ENCODE results near the gene CSHL1.
"Not testable (repeated sequence)": the region's sequence is repeated elsewhere in the genome, so short reads cannot be mapped to it uniquely, and the experiment has no call there.

The CSHL1 gene

DNA sequence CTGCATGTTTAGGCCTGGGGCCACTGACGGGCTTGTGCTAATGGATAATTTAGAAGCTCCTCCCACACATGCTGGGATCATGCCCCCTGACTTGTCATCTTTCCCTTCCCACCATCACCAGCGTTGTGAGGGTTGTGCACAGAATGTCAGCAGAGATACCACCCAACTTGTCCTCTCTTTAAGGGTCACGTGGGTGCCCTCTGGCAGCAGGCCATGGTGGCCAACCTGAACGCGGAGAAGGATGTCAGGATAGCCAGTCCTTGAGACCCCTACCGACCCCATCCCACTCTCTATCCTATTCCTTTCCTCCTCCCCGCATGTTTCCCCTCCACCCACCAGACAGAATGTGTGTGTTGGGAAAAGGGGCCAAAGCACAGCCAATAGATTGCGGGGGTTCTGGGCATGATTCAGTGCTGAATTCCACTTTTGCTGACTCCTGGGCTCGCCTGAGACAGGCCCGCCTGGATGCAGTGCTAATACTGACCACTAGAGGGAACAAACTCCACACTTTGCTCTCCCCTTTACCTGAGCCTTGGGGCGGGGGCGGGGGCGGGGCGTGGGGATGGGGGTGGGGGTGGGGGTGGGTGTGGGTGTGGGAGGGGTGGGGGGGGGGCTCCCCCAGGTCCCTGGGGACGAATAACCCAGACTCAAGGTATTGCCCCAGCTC lies 29.0 kb downstream of the CSHL1 start, which contains the start of gene GH2:
Gene GH2 (minus strand): TSS at position 10 of the 667 bp plus-strand sequence. CDS start 143 bp downstream, outside the sequence.
- DNase-seq = peak; percentile 71

DNA sequence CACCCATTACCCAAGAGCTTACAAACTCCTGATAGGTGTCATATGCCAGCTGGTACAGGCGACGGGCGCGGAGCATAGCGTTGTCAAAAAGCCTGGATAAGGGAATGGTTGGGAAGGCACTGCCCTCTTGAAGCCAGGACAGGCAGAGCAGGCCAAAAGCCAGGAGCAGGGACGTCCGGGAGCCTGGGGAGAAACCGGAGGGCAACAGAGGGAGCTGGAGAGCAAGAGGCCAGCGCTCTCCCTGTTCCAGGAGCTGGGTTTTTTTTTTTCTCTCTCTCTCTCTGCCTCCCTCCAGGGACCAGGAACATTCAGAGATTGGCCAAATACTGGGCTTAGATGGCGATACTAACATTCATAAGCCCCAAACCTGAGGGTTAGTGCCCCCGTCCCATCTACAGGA lies 29.7 kb downstream of the CSHL1 start:
- DNase-seq = not testable (repeated sequence)

DNA sequence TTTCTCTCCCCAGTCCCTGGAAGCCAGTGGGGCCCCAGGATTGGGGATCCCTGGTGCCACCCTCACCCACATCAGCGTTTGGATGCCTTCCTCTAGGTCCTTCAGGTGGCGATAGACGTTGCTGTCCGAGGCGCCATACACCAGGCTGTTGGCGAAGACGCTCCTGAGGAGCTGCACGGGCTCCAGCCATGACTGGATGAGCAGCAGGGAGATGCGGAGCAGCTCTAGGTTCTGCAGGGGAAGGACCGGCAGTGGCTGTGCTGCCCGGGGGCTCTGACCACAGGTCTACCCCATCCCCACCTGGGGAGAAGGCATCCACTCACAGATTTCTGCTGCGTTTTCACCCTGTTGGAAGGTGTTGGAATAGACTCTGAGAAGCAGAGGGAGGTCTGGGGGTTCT lies 30.4 kb downstream of the CSHL1 start:
- no peak for DNase-seq

DNA sequence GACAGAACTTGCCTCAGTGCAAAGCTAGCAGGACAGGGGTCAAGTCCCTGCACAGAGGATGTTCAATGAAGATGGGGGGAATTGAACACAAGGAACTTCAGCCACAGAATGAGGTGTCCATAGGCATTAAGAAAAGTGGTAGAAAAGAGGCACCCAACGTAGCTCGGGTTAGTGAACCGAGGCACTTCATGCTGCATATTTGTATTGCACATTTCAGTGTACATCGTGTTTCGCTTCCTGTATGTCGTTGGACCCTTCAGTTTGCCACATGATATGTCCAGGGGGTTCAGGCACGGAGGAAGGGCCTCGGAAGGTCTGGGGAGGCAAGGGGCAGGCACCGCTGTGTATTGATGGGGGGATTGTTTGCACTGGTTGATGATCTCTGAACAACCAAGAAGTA lies 32.6 kb downstream of the CSHL1 start:
- not testable (repeated sequence) for DNase-seq

DNA sequence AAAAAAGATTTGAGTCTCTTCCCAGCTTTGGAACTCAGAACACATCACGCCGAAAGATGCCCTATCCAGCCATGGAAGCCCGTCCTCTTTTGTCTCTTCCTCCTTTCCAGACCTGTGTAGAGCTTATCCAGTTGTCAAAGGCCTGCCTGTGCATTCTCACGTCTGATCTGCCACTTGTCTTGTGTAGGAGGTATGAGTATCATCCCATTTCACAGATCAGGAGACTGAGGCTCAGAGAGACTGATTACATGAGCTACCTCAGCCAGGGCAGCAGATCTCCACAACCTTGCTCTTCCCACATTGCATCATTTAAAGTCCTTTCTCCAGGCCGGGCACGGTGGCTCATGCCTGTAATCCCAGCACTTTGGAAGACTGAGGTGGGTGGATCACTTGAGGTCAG lies 36.4 kb downstream of the CSHL1 start:
- DNase-seq = not testable (repeated sequence)

DNA sequence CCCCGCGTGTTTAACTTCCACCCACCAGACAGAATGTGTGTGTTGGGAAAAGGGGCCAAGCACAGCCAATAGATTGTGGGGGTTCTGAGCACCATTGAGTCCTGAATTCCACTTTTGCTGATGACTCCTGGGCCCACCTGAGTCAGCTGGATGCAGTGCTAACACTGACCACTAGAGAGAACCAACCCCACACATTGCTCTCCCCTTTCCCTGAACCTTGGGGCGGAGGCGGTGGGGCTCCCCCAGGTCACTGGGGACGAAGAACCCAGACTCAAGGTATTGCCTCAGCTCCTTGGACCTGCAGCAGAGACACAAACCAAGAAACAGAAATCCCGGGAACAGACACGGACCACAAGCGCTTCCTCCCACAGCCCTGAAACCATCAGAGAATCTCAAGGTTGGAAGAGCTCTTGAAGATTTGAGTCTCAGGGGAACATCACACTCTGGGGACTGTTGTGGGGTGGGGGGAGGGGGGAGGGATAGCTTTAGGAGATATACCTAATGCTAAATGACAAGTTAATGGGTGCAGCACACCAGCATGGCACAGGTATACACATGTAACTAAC lies 36.9 kb downstream of the CSHL1 start:
- DNase-seq = not testable (repeated sequence)

DNA sequence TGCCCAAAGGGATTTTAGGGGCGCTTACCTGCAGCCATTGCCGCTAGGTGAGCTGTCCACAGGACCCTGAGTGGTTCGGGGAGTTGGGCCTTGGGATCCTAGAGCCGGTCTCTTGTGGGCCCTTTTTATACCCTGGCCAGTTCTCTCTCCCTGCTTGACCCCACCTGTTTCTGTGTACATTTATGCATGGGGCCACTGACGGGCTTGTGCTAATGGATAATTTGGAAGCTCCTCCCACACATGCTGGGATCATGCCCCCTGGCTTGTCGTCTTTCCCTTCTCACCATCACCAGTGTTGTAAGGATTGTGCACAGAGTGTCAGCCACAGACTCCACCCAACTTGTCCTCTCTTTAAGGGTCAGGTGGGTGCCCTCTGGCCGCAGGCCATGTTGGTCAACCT lies 37.5 kb downstream of the CSHL1 start, which contains the start of gene CSH2:
Gene CSH2 (minus strand): TSS at position 101 of the 400 bp plus-strand sequence. CDS start 63 bp downstream, at position 38.
- DNase-seq = not testable (repeated sequence)

DNA sequence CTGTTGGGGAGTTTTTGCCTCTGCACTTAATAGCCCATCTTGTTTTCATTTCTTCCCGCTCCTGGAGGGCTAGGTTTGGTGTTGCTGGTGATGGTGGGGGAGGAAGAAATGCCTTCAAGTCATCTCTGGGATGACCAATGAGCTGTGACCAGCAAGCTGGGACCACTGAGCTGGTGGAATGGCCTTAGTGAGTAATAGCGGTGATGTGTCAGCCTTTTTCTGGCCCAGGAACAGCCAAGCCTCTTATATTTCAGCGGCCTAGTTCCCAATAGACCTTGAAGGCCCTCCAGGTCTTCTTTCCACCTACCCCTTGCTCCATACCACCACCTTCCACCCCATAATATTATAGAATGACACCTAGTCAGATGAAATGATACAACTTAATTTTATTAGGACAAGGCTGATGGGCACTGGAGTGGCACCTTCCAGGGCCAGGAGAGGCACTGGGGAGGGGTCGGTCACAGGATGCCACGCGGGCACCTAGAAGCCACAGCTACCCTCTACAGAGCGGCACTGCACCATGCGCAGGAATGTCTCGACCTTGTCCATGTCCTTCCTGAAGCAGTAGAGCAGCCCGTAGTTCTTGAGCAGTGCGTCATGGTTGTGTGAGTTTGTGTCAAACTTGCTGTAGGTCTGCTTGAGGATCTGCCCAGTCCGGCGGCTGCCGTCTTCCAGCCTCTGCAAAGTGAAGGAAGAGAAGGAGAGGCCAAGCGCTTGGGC lies 39.3 kb downstream of the CSHL1 start:
- not testable (repeated sequence) for DNase-seq

DNA sequence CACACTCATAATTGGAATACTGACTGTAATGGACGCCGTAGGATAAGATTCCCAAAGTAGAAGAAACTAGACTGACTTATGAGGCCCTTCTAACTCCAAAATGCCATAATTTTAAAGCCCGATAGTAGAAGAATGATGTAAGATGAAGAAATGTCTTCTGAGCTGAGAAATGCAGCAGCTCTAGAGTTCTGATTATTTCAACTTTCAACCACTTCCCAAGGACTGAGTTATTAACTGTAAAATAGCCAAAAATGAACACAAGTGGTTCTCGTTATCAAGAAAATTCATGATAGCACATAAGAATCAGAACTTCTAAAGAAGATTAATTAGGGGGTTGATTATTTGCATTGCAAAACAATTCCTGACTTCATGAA lies 40.8 kb downstream of the CSHL1 start:
- not testable (repeated sequence) for DNase-seq

DNA sequence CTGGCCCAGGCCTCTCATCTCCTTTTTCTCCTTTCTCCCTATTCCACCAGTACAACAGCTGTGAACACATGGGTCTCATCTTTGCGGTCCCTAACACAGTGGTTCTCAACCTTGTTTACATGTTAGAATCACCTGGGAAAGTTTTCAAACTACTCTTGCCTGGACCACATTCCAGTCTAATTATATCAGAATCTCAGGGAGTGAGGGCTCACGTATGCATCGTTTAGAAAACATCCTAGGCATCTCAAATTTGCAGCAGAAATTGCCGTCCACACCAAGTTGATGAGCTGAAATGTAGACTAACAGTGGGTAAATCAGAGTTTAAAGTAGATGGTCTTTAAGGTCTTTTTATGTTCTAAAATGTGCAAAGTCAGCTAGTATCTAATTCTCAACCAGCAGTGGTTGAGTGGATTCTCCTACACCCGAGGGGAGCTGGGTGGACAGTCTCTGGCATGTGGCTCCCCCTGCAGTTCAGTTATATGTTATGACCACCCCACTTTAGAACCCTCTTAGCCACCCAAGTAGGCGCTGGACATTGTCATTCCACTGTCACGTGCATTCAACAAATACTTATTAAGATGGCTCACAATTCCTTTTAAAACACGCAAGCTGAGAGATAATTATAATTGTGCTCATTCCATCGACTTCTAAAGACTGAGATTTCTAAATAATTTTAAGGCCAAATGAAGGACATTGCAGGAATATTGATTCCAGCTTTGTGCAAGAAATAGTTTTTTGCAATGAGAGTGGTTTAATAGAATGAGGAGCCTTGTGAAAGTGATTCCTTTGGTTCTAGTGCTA lies 41.4 kb downstream of the CSHL1 start:
- DNase-seq = not testable (repeated sequence)

DNA sequence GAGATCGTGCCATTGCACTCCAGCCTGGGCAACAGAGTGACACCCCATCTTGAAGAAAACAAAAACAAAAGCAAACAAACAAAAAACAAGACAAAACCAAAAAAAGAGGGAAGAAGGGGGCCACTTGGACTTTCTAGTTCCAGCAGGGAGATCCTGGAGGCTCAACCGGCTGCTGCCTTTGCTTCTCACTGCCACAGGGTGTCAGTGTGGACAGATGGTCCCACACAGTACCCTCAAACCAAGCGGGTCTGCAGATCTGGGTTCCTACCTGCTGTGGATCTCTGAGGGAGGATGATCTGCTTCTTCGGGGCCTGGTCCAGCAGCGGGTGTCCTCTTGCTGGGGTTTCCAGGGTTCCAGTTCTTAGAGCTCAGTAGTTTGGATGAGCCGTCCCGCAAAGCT lies 44.4 kb downstream of the CSHL1 start:
- DNase-seq = not testable (repeated sequence)

Data from stimulated activated CD4-positive, alpha-beta T cell treated with anti-CD3 and anti-CD28 coated beads, Interleukin-4, amount 100 ng/mL, for 24 hours (primary cell).